PC-3 (cell line): Measurements from ENCODE around the gene MAPK1. TPM values are rescaled to one million over a fixed set of nuclear protein-coding genes. Genes with fewer than 3 reads are reported as not detected.
A peak's percentile ranks its signal among the peaks of the same experiment; 100 is the strongest.

Source experiments
- ATAC-seq: fragments of 200-7000 bp; cut with Tn5 transposase; 2 replicates; pipeline ENCODE4 v1.9.1; 2020; ENCODE audit warnings: mild to moderate bottlenecking, moderate library complexity
- BruUV-seq: library from RNA; stranded (reverse); fragments of 400-500 nt; replicated peaks from 2 replicates; lab custom pipeline; 2021; lab: Mats Ljungman, UMichigan
- CTCF ChIA-PET: fragments of 300-600 bp; sonication (Branson Sonifier 250); formaldehyde crosslinking; loops from one replicate; lab custom pipeline; 2022; ENCODE audit warnings: antibody characterized with exemption; lab: Charles Lee
- POLR2A ChIA-PET: fragments of 300-600 bp; sonication (Branson Sonifier 250); formaldehyde crosslinking; loops from one replicate; lab custom pipeline; 2022; ENCODE audit warnings: antibody characterized with exemption; ENCODE audit not compliant: unreplicated experiment; lab: Charles Lee
- DNase-seq: peaks from one replicate; pipeline ENCODE4 v3.0.0-alpha.2; 2015
- H2AFZ ChIP-seq: fragments of 300-600 bp; sonication (generic); 2 replicates; pipeline ENCODE4 v1.6.0; 2016; ENCODE audit warnings: antibody characterized with exemption, low read length
- H3F3A ChIP-seq: fragments of 300-600 bp; sonication (generic); one replicate; pipeline ENCODE4 v1.6.0; 2017; ENCODE audit warnings: antibody characterized with exemption, low read length, control low read depth, mild to moderate bottlenecking; ENCODE audit not compliant: unreplicated experiment
- H3K27ac ChIP-seq: fragments of 300-600 bp; sonication (generic); 2 replicates; pipeline ENCODE4 v1.5.1; 2016; ENCODE audit warnings: mild to moderate bottlenecking, low read length
- H3K27me3 ChIP-seq: fragments of 300-600 bp; sonication (generic); 2 replicates; pipeline ENCODE4 v1.6.1; 2016; ENCODE audit warnings: low read length, mixed read lengths
- H3K36me3 ChIP-seq: fragments of 300-600 bp; sonication (generic); 2 replicates; pipeline ENCODE4 v1.6.1; 2016; ENCODE audit warnings: low read depth, mixed run types, low read length, mixed read lengths
- H3K4me1 ChIP-seq: fragments of 300-600 bp; sonication (generic); 2 replicates; pipeline ENCODE4 v1.5.1; 2016; ENCODE audit warnings: low read length; ENCODE audit not compliant: insufficient read depth
- H3K4me2 ChIP-seq: fragments of 300-600 bp; sonication (generic); 2 replicates; pipeline ENCODE4 v1.6.0; 2016; ENCODE audit warnings: low read length
- H3K4me3 ChIP-seq: fragments of 300-600 bp; sonication (generic); 2 replicates; pipeline ENCODE4 v1.5.1; 2016; ENCODE audit warnings: mild to moderate bottlenecking, low read length, mixed read lengths
- H3K79me2 ChIP-seq: fragments of 300-600 bp; sonication (generic); 2 replicates; pipeline ENCODE4 v1.6.1; 2017; ENCODE audit warnings: low read length, mixed read lengths
- H3K9ac ChIP-seq: fragments of 300-600 bp; sonication (generic); 2 replicates; pipeline ENCODE4 v1.6.0; 2016; ENCODE audit warnings: mild to moderate bottlenecking, low read length
- H3K9me2 ChIP-seq: fragments of 300-600 bp; sonication (generic); replicated peaks from 2 replicates; pipeline ENCODE4 v1.6.1; 2016; ENCODE audit warnings: mixed run types, low read length, mixed read lengths
- H3K9me3 ChIP-seq: fragments of 300-600 bp; sonication (generic); 2 replicates; pipeline ENCODE4 v1.6.1; 2016; ENCODE audit warnings: low read length, mixed read lengths
- H4K20me1 ChIP-seq: fragments of 300-600 bp; sonication (generic); 2 replicates; pipeline ENCODE4 v1.6.1; 2016; ENCODE audit warnings: low read length, mixed read lengths
- CTCF ChIP-seq: fragments of 300-600 bp; sonication (generic); conservative IDR thresholded peaks from 2 replicates; pipeline ENCODE4 v1.5.1; 2017; ENCODE audit warnings: antibody characterized with exemption, low read depth, mild to moderate bottlenecking, low read length
- EZH2 ChIP-seq: fragments of 300-600 bp; sonication (generic); IDR thresholded peaks from one replicate; pipeline ENCODE4 v1.6.1; 2017; ENCODE audit warnings: antibody characterized with exemption, mild to moderate bottlenecking, low read length; ENCODE audit not compliant: unreplicated experiment
- EZH2phosphoT487 ChIP-seq: fragments of 300-600 bp; sonication (generic); IDR thresholded peaks from 2 replicates; pipeline ENCODE4 v1.6.1; 2018; ENCODE audit warnings: mild to moderate bottlenecking, antibody characterized with exemption, low read length, borderline replicate concordance
- intact Hi-C: fragments of 100-400 bp; cut with micrococcal nuclease; formaldehyde crosslinking; loops from 2 replicates; pipeline ENCODE4 v1.9.0; 2023
- total RNA-seq: library from RNA; depleted of rRNA; stranded (reverse); fragments of >200 nt; gene quantifications from 2 replicates; pipeline ENCODE4 v1.2.3, GENCODE V29; 2014

MAPK1 gene
- total RNA-seq, 1 experiment from 2014 or later = 25.1 TPM

DNA sequence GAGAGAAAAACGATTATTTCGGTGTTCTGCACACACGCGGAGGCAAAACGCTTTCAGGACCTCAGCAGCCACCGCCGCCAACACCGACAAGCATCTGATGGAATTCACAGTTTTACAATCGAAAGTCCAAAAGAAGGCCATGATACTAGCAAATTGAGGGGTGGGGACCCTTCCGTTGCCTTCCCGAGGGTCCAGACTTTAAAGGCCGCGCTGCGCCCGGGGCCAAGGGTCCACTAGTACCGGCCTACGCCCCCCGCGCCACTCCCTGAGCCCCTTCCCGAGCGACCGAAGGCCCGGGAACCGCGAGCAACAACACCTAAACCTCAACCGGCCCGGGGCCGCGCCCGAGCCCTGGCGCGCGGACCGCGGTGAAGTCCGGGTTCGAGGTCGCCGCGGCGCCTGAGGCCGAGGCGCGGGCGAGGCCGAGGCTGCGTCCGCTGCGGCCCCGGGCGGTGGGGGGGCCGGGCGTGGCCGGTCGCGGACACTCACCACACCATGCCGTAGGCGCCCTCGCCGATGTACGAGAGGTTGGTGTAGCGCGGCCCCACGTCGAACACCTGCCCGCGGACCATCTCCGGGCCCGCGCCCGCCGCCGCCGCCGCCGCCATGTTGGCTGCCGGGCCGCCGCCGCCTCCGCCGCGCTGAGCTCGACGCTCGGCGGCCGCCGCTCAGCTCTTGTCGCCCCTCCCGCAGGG is 465 bp downstream of the MAPK1 start:
- ChIA-PET POLR2A (no interaction called here), CTCF (interaction anchor here (0.6 kb wide), 1 partner anchor 86 kb away, joined by 3 read pairs; no protein-coding TSS in a partner anchor)
- Histone ChIP-seq H3K4me3 (peak overlapping the region; percentile 90), H3K9me2 (no peaks in the 10 kb centered on the region), H3K9ac (peak overlapping the region; percentile 85), H2AFZ (peak overlapping the region; percentile 96; the same call in 1 of the 2 replicates), H4K20me1 (peaks cover 29% of the 10 kb centered on the region), H3F3A (no peaks in the 10 kb centered on the region), H3K9me3 (no peaks in the 10 kb centered on the region), H3K79me2 (peaks cover 50% of the 10 kb centered on the region), H3K36me3 (no peaks in the 10 kb centered on the region), H3K4me1 (peaks cover 17% of the 10 kb centered on the region), H3K4me2 (peak overlapping the region; percentile 92), H3K27me3 (no peaks in the 10 kb centered on the region), H3K27ac (no peak overlapping the region)
- TF ChIP-seq CTCF (no peak), EZH2 (no peak), EZH2phosphoT487 (no peak)
- ATAC-seq = peak; percentile 45
- no TSS peak for BruUV-seq
- intact Hi-C loops = loop anchor here (5.0 kb wide), 1 partner anchor 50 kb away; no protein-coding TSS in a partner anchor
- DNase-seq = peak; percentile 11

DNA sequence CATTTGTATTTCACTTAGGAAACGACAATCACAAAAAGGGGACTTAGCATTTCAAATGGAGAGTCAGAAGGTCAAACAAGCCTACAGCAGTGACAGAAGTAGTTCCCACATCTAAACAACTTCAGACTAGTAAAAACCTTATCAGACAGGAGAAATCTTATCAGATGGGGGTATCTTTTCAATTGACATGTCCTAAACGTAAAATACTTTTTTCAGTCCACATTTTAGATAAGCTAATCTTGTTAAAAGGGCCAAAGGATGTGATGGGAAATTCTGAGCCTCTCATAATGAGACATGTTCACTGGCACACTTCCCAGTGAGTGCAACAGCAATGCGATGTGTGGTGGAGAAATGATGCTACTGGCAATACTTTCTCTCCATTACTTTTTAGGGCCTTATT is 2.4 kb downstream of the MAPK1 start:
- peaks cover 36% of the 10 kb centered on the region for H4K20me1 ChIP-seq
- no peaks in the 10 kb centered on the region for H3F3A ChIP-seq
- DNase-seq (peak; percentile 70), ATAC-seq (peak; percentile 18; the same call in 1 of the 2 replicates)
- H3K27me3 ChIP-seq = no peaks in the 10 kb centered on the region
- peak overlapping the region; percentile 92 for H3K4me2 ChIP-seq
- H3K4me1 ChIP-seq = peaks cover 17% of the 10 kb centered on the region
- CTCF ChIA-PET = no interaction called here
- H3K9me3 ChIP-seq = no peaks in the 10 kb centered on the region
- H2AFZ ChIP-seq = no peak overlapping the region
- no TSS peak for BruUV-seq
- POLR2A ChIA-PET = no interaction called here
- TF ChIP-seq EZH2 = no peak
- no peak for TF ChIP-seq EZH2phosphoT487
- TF ChIP-seq CTCF = no peak
- H3K9me2 ChIP-seq = no peaks in the 10 kb centered on the region
- intact Hi-C loops = loop anchor here (5.0 kb wide), 1 partner anchor 48 kb away; no protein-coding TSS in a partner anchor
- peak overlapping the region; percentile 90 for H3K4me3 ChIP-seq
- no peak overlapping the region for H3K9ac ChIP-seq
- H3K36me3 ChIP-seq = no peaks in the 10 kb centered on the region
- H3K27ac ChIP-seq = no peak overlapping the region
- H3K79me2 ChIP-seq = peaks cover 69% of the 10 kb centered on the region
